HFF-Myc (cell line): ENCODE data around the gene RUNX2.

Source experiments
- DNase-seq: peaks from one replicate; pipeline ENCODE4 v3.0.0-alpha.2; 2011; ENCODE audit warnings: low read depth; ENCODE audit errors: extremely low read depth
- H3K4me3 ChIP-seq: replicated peaks from 2 replicates; pipeline ENCODE4 v1.5.1; 2011; ENCODE audit warnings: low read depth, mild to moderate bottlenecking, control low read depth, low read length
- CTCF ChIP-seq: IDR thresholded peaks from 2 replicates; pipeline ENCODE4 v1.5.1; 2012; ENCODE audit warnings: mild to moderate bottlenecking, low read depth, low read length, control low read depth; ENCODE audit errors: missing control alignments

The RUNX2 gene

DNA sequence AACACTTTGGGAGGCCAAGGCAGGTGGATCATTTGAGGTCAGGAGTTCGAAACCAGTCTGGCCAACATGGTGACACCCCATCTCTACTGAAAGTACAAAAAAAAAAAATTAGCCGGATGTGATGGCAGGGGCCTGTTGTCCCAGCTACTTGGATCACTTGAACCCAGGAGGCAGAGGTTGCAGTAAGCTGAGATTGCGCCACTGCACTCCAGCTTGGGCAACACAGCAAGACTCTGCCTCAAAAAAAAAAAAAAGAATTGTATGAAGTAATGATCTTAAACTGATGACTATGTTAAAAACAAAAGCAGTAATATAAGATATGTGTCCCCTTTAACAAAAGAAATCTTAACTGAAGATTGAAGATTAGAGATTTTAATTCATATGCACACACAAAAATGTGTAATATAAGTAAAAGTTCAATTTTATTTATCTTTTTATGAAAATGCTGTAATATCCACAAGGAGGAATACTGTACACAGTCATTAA is 29.0 kb upstream of the RUNX2 start:
- no peak for TF ChIP-seq CTCF
- DNase-seq = no peak
- H3K4me3 ChIP-seq = no peak overlapping the region

DNA sequence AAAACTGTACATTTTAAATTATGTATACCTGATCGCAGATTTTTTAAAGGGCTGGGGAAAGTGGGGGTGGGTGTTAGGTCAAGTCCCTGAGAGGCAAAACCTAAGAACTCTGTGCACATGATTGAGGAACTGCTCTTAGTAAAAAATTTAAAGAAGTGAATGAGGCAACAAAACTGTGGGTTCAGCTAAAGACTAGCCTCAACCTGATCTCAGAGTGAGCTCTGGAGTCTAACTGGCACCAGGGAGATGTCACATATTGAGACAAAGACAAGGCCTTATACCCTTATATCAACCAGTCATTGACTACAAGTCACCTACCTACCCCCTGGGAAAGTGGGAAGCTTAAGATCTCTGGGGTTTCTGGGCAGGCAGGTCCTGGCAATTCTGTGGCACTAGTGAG is 27.4 kb upstream of the RUNX2 start:
- no peak for DNase-seq
- TF ChIP-seq CTCF = no peak
- no peak overlapping the region for H3K4me3 ChIP-seq

GRCh38 chr6:45301348-45302142 is 26.6 kb upstream of the RUNX2 start:
- no peak overlapping the region for H3K4me3 ChIP-seq
- no peak for DNase-seq
- TF ChIP-seq CTCF = no peak

DNA sequence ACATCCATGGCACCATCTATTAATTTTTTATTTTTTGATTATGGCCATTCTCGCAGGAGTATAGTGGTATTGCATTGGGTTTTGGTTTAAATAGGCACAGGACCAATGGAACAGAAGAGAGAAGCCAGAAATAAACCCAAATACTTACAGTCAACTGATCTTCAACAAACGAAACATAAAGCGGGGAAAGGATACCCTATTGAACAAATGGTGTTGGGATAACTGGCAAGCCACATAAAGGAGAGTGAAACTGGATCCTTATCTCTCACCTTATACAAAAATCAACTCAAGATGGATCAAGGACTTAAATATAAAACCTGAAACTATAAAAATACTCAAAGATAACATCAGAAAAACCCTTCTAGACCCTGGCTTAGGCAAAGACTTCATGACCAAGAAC is 25.3 kb upstream of the RUNX2 start:
- no peak overlapping the region for H3K4me3 ChIP-seq
- TF ChIP-seq CTCF = no peak

DNA sequence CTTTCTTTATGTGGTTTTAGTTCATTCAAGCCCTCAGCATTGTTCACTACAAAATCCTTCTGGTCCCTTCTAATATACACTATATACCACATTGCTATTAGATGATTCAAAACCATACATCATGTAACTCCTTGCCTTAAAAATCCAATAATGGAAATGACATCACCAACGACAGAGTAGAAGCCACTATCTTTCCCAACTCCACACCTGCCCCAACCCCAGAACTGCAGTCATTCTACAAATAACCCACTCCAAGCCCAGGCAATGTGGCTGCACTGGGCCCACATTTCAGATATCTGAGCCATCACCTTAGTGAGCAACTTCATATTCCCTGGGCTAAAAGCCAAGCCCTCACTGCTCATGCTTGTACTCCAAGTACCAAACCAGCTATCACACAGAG is 22.6 kb upstream of the RUNX2 start:
- no peak for TF ChIP-seq CTCF
- H3K4me3 ChIP-seq = no peak overlapping the region
- no peak for DNase-seq

More for the DNA sequence above, 25.3 kb upstream of the RUNX2 start:
- DNase-seq = no peak

DNA sequence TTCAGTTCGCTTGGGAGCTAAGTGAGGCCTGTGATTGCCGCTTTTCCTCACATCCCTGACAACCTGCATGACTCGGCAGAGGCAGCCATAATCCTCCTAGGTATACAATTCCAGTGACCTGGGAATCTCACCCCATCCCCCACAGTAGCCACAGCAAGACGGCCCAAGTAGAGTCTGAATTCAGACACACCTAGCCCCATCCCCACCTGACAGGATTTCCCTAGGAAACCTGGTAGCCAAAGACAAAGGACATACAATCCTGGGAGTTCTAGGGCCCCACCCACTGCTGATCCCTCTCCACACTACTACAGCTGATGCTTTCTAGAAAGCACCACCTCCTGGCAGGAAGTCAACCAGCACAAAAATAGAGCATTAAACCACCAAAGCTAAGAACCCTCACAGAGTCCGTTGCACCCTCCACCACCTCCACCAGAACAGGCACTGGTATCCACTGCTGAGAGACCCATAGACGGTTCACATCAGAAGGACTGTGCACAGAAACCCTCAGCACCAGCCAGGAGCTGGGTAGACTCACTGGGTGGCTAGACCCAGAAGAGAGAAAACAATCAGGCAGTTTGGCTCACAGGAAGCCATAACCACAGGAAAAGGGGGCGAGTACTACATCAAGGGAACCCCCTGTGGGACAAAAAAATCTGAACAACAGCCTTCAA is 17.9 kb upstream of the RUNX2 start:
- H3K4me3 ChIP-seq = no peak overlapping the region
- no peak for DNase-seq
- no peak for TF ChIP-seq CTCF

- DNase-seq = no peak
- H3K4me3 ChIP-seq = no peak overlapping the region
- no peak for TF ChIP-seq CTCF
These were observed 14.0 kb upstream of the RUNX2 start for GRCh38 chr6:45314146-45314545.
